RWPE1 (cell line): ENCODE data around the gene DYRK1B.
"Not testable (repeated sequence)": the region's sequence is repeated elsewhere in the genome, so short reads cannot be mapped to it uniquely, and the experiment has no call there.

Experiments
- CTCF ChIA-PET: fragments of 350-600 bp; sonication (Branson Sonifier 250); formaldehyde crosslinking; extraction: SDS; loops from one replicate; lab custom pipeline; 2021; lab: Yijun Ruan, JAX
- POLR2A ChIA-PET: fragments of 400-600 bp; formaldehyde crosslinking; extraction: SDS; loops from one replicate; lab custom pipeline; 2020; ENCODE audit warnings: antibody characterized with exemption; ENCODE audit not compliant: low non-redundant PET; lab: Yijun Ruan, JAX
- DNase-seq: peaks from one replicate; pipeline ENCODE4 v3.0.0; 2012; ENCODE audit warnings: low spot score
- H3K27ac ChIP-seq: fragments of 450-650 bp; 2 replicates; pipeline ENCODE4 v1.5.1; 2017
- TF ChIP-seq, protein P1 (sequence below): fragments of 450-650 bp; conservative IDR thresholded peaks from 2 replicates; pipeline ENCODE4 v1.5.1; 2017; ENCODE audit warnings: low read depth, mild to moderate bottlenecking

Gene DYRK1B

DNA sequence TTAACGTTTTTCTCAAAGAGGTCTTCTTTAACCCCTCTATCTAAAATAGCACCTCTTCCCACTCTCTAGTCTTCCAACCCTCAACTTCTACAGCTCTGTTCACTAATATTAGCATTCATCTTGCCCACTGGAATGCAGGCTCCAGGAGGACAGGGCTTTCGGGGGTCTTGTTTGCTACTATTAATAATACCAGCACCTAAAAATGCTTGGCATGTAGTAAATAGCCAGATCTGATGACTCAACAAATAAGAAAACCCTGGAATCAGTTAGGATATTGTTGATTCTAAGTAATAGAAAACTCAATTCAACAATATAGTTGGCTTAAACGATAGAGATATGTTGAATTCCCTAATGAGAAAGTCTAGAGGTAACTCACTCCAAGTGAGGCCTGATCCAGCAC lies 14.2 kb downstream of the DYRK1B start:
- H3K27ac ChIP-seq = no peak overlapping the region
- TF ChIP-seq, protein P1, sequence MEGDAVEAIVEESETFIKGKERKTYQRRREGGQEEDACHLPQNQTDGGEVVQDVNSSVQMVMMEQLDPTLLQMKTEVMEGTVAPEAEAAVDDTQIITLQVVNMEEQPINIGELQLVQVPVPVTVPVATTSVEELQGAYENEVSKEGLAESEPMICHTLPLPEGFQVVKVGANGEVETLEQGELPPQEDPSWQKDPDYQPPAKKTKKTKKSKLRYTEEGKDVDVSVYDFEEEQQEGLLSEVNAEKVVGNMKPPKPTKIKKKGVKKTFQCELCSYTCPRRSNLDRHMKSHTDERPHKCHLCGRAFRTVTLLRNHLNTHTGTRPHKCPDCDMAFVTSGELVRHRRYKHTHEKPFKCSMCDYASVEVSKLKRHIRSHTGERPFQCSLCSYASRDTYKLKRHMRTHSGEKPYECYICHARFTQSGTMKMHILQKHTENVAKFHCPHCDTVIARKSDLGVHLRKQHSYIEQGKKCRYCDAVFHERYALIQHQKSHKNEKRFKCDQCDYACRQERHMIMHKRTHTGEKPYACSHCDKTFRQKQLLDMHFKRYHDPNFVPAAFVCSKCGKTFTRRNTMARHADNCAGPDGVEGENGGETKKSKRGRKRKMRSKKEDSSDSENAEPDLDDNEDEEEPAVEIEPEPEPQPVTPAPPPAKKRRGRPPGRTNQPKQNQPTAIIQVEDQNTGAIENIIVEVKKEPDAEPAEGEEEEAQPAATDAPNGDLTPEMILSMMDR = no peak
- ChIA-PET POLR2A (no interaction called here), CTCF (no interaction called here)
- no peak for DNase-seq

DNA sequence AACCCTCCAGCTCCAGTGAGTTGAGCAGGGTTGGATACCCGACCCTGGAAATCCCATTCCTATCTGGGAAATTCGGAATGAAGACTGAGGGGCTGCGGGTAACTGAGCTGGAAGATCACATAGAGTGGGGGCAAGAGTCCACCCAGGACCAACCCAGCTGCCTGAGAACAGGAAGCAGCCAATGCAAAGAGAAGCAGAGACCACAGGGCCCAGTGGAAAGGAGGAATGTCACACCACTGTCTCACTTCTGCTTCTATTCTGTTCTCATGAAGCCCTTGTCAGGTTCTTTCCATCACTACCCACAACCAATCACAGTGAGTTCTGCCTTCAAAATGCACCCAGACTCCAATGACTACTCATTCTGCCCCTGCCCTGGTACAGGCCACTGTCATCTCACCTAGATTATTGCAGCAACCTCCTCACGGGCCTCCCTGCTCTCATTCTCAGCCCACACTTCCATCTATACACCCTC lies 15.3 kb downstream of the DYRK1B start:
- TF ChIP-seq, protein P1 = no peak
- CTCF ChIA-PET = no interaction called here
- POLR2A ChIA-PET = interaction anchor here (0.6 kb wide), 1 partner anchor 374 kb away, joined by 7 read pairs; the partner anchor contains the start of gene SUPT5H
- DNase-seq = no peak
- H3K27ac ChIP-seq = no peak overlapping the region

DNA sequence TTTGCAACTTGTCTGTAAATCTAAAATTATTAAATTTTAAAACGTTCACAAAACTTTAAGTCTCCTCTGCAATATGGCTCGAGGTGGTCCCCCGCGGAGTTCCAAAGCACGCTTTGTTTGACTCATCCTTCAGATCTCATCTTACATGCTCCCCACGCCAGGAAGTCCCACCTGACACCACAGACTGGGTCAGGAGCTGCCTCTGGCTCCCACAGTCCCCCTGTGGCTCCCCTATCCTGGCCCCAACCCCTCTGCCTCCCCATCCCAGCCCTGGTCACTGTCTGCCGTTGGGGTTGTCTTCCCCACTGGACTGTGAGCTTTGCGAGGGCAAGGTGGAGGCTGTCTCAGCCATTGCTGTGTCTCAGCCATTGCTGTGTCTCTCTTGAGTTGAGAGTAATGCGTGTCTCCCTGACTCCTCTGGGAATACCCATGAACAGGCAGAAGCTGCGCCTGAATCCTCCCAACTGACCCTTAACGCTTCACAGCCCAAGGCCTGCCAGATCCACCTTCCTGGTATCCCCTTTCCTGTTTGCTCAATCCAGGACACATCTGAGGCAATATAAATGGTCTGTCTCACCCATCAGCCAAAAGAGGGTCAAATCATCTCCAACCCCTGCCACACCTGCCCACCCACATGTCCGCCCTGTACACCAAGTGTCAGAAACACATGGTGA lies 15.9 kb downstream of the DYRK1B start:
- TF ChIP-seq, protein P1 = no peak
- ChIA-PET POLR2A (no interaction called here), CTCF (no interaction called here)
- no peak for DNase-seq
- no peak overlapping the region for H3K27ac ChIP-seq

DNA sequence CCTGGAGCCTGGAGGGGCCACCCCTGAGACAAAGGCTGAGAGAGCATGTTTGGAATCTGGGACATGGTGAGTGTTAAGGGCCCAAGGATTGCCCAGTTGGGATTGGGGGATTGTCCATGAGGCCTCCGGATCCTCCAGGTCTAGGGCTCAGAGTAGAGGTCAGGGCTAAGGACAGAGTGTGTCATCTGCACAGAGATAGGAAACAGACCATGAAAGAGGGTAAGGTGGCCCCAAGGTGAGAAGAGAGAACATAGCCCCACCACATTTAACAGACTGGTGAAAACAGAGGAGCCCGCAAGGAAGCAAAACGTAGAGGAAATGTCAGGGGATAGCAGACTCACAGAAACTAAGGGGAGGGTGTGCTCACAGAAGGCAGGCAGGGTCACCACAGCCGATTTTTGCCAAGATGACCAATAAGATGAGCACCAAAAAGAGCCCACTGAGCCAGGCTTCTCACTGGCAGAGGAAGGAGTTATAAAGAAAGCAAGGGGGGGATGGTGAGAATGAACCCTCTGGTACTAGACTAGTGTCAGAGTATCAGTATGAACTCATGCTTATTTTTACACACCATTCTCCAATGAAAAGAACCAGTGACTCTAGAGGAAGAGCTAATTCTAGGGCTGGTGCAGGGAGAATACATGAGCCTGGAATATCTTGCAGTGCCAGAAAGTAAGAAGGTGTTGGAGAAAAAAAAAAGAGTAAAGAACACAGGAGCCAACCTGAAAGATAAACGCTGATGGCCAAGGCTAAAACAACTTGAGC lies 17.5 kb downstream of the DYRK1B start:
- no peak overlapping the region for H3K27ac ChIP-seq
- ChIA-PET CTCF (no interaction called here), POLR2A (no interaction called here)
- no peak for DNase-seq
- TF ChIP-seq, protein P1 = no peak

DNA sequence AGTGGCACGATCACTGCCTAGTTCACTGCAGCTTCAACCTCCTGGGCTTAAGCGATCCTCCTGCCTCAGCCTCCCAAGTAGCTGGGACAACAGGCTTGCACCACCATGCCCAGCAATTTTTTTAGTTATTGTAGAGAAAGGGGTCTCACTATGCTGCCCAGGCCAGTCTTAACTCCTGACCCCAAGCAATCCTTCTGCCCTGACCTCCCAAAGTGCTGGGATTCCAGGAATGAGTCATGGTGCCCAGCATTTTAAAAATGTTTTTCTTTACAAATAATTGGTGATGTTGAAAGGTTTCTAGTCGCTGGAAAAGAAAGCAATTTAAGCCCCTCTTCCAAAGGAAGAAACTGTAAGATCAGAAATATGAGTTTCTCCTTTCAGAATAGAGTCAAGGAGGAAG lies 19.4 kb downstream of the DYRK1B start:
- H3K27ac ChIP-seq = no peak overlapping the region
- DNase-seq = no peak
- TF ChIP-seq, protein P1 = no peak
- CTCF ChIA-PET = interaction anchor here (0.6 to 0.7 kb wide), 2 partner anchors 18 to 367 kb away, joined by 3 to 6 read pairs; no protein-coding TSS in a partner anchor
- POLR2A ChIA-PET = no interaction called here

DNA sequence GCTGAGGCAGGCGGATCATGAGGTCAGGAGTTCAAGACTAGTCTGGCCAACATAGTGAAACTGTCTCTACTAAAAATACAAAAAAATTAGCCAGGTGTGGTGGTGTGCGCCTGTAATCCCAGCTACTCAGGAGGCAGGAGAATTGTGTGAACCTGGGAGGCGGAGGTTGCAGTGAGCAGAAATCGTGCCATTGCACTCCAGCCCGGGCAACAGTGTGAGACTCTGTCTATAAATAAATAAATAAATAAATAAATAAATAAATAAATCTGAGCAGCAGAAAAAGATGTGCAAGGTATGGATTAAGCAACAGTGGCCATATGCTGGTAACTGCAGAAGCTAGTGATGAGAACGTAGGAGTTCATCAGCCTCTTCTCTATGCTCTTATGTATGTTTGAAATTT lies 19.9 kb downstream of the DYRK1B start:
- DNase-seq, H3K27ac ChIP-seq, POLR2A ChIA-PET: not testable (repeated sequence)
- CTCF ChIA-PET = interaction anchor here (0.5 kb wide), 1 partner anchor 28 kb away, joined by 3 read pairs; no protein-coding TSS in a partner anchor
